Stimulated activated naive CD4-positive, alpha-beta T cell treated with Interleukin-2 at 50 U/mL for 16 hours (primary cell): ENCODE measurements around the gene YY1AP1.
"Not testable (repeated sequence)": the region's sequence is repeated elsewhere in the genome, so short reads cannot be mapped to it uniquely, and the experiment has no call there.

Experiments used
- DNase-seq: peaks from one replicate; lab custom pipeline; 2025; lab: John Stamatoyannopoulos, UW

Gene YY1AP1

GRCh38 chr1:155695072-155695471 lies 6.5 kb upstream of the YY1AP1 start:
- DNase-seq = no peak

GRCh38 chr1:155694167-155694566 lies 5.6 kb upstream of the YY1AP1 start:
- DNase-seq = no peak

GRCh38 chr1:155691992-155692528 lies 3.5 kb upstream of the YY1AP1 start:
- no peak for DNase-seq

- DNase-seq = not testable (repeated sequence)
These were observed 570 bp upstream of the YY1AP1 start, which contains the start of gene DAP3 for GRCh38 chr1:155689081-155689607. DAP3 (plus strand) TSS chr1:155689091; CDS start chr1:155709780, 20,689 bp downstream.

- DNase-seq = peak; percentile 38
These were observed 760 bp downstream of the YY1AP1 start for GRCh38 chr1:155687705-155688323.

GRCh38 chr1:155681776-155682175 lies 6.8 kb downstream of the YY1AP1 start:
- DNase-seq = no peak

- DNase-seq = no peak
These were observed 8.0 kb downstream of the YY1AP1 start for GRCh38 chr1:155680531-155680930.

GRCh38 chr1:155678992-155679391 lies 9.6 kb downstream of the YY1AP1 start:
- not testable (repeated sequence) for DNase-seq

- no peak for DNase-seq
These were observed 10.5 kb downstream of the YY1AP1 start for GRCh38 chr1:155678027-155678426.

- no peak for DNase-seq
These were observed 15.6 kb downstream of the YY1AP1 start for GRCh38 chr1:155673003-155673402.

GRCh38 chr1:155671750-155672149 lies 16.8 kb downstream of the YY1AP1 start:
- DNase-seq = no peak

- DNase-seq = no peak
These were observed 19.1 kb downstream of the YY1AP1 start for GRCh38 chr1:155669233-155670162.

GRCh38 chr1:155661239-155661638 lies 27.3 kb downstream of the YY1AP1 start:
- not testable (repeated sequence) for DNase-seq

GRCh38 chr1:155657463-155657862 lies 31.1 kb downstream of the YY1AP1 start:
- no peak for DNase-seq

GRCh38 chr1:155652951-155653350 lies 35.6 kb downstream of the YY1AP1 start:
- DNase-seq = no peak

GRCh38 chr1:155651861-155652661 lies 36.5 kb downstream of the YY1AP1 start:
- DNase-seq = no peak

- DNase-seq = no peak
These were observed 38.3 kb downstream of the YY1AP1 start for GRCh38 chr1:155650231-155650757.

- DNase-seq = no peak
These were observed 38.9 kb downstream of the YY1AP1 start for GRCh38 chr1:155649676-155650075.

GRCh38 chr1:155648207-155649147 lies 40.1 kb downstream of the YY1AP1 start:
- DNase-seq = no peak

GRCh38 chr1:155646307-155646706 lies 42.3 kb downstream of the YY1AP1 start:
- DNase-seq = no peak
